CD4-positive, CD25-positive, alpha-beta regulatory T cell (primary cell): ENCODE results near the gene PLAAT3. TPM values are rescaled to one million over a fixed set of nuclear protein-coding genes. Genes with fewer than 3 reads are reported as not detected.
"Not testable (repeated sequence)": the region's sequence is repeated elsewhere in the genome, so short reads cannot be mapped to it uniquely, and the experiment has no call there.

Experiments used
- ATAC-seq, 2 donors: fragments of 150-1000 bp; cut with Tn5 transposase; one replicate each; pipeline ENCODE4 v1.10.0; 2021; ENCODE audit warnings: low read depth in 2 of 2, moderate number of reproducible peaks in 2 of 2, moderate library complexity in 1 of 2
- DNase-seq, 3 donors: peaks; one replicate each; pipeline versions ENCODE4 v3.0.0 to v3.0.0-alpha.2; 2012 to 2022; ENCODE audit warnings: mixed read lengths in 1 of 3
- H3K27ac ChIP-seq: one replicate; pipeline ENCODE4 v1.7.0; 2013; ENCODE audit warnings: mild to moderate bottlenecking, low read length; ENCODE audit not compliant: insufficient read depth, poor library complexity, severe bottlenecking
- H3K27me3 ChIP-seq: one replicate; pipeline ENCODE4 v1.7.0; 2013; ENCODE audit warnings: low read length; ENCODE audit not compliant: control insufficient read depth, insufficient read depth
- H3K36me3 ChIP-seq: one replicate; pipeline ENCODE4 v1.7.0; 2013; ENCODE audit warnings: mild to moderate bottlenecking, low read length, moderate library complexity; ENCODE audit not compliant: control insufficient read depth, insufficient read depth
- H3K4me1 ChIP-seq: 2 replicates; pipeline ENCODE4 v1.7.0; 2013; ENCODE audit warnings: mild to moderate bottlenecking, low read length; ENCODE audit not compliant: insufficient read depth, control insufficient read depth, poor library complexity, severe bottlenecking
- H3K4me3 ChIP-seq: one replicate; pipeline ENCODE4 v1.7.0; 2013; ENCODE audit warnings: low read depth, mild to moderate bottlenecking, low read length, moderate library complexity
- H3K9me3 ChIP-seq, 2 experiments: 1 replicate in 1 of 2; 2 replicates in 1 of 2; pipeline ENCODE4 v1.7.0; 2013; ENCODE audit warnings: low read length in 2 of 2, mild to moderate bottlenecking in 1 of 2, moderate library complexity in 1 of 2; ENCODE audit not compliant: control insufficient read depth in 2 of 2
- H3K27ac Mint-ChIP-seq, 3 donors: one replicate each; pipeline ENCODE4 v1.8.0; 2020 to 2022; ENCODE audit warnings: mild to moderate bottlenecking in 3 of 3, mixed read lengths in 3 of 3, moderate library complexity in 2 of 3
- H3K27me3 Mint-ChIP-seq: one replicate; pipeline ENCODE4 v1.8.0; 2022; ENCODE audit warnings: mild to moderate bottlenecking, mixed read lengths
- H3K36me3 Mint-ChIP-seq: one replicate; pipeline ENCODE4 v1.8.0; 2020; ENCODE audit warnings: mixed read lengths
- H3K4me1 Mint-ChIP-seq, 4 donors: one replicate each; pipeline ENCODE4 v1.8.0; 2020 to 2022; ENCODE audit warnings: mixed read lengths in 4 of 4, mild to moderate bottlenecking in 1 of 4
- H3K4me3 Mint-ChIP-seq, 4 donors: one replicate each; pipeline ENCODE4 v1.8.0; 2020 to 2022; ENCODE audit warnings: mild to moderate bottlenecking in 4 of 4, mixed read lengths in 4 of 4, moderate library complexity in 3 of 4
- H3K9me3 Mint-ChIP-seq, 7 donors: one replicate each; pipeline ENCODE4 v1.8.0; 2020 to 2022; ENCODE audit warnings: mixed read lengths in 7 of 7, mild to moderate bottlenecking in 3 of 7, moderate library complexity in 2 of 7
- polyA plus RNA-seq, 4 donors: library from polyadenylated mRNA; unstranded; fragments of 300-500 nt; fragmentation: Illumina TruSeq; gene quantifications; one replicate each; pipeline ENCODE4 v1.2.3, GENCODE V29; 2021
- total RNA-seq: library from RNA; stranded (reverse); gene quantifications from one replicate; pipeline ENCODE4 v1.2.3, GENCODE V29; 2022

The PLAAT3 gene
- total and polyA plus RNA-seq, 5 donors from 2014 or later = 3.1 to 19.0 (median 5.8) TPM

DNA sequence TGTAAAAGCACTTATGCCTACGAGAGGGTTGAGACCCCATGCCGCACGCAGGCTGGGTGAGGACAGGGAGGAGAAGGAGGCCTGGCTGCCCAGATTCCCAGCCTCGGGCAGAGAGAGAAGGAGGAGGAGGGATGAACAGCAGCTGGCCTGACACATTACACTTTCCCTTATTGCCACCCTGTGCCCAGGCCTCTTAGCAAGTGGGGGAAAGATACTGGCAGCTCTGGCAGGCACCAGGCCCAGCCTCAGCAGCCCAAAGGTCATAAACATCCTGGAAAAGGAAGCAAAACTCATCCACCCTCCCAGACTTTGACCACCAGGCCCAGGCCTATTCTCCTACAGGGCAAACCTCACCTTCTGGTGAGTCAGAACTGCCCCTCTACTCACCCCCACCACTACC lies 4.7 kb downstream of the PLAAT3 start:
- H3K4me3 Mint-ChIP-seq = peak overlapping the region in 1 of 4 donors; percentile 43
- ATAC-seq = no peak
- H3K9me3 ChIP-seq = no peaks in the 10 kb centered on the region
- H3K36me3 ChIP-seq = no peaks in the 10 kb centered on the region
- peaks cover 26% of the 10 kb centered on the region for H3K27me3 Mint-ChIP-seq
- DNase-seq = no peak
- no peaks in the 10 kb centered on the region for H3K9me3 Mint-ChIP-seq
- no peak overlapping the region for H3K27ac ChIP-seq
- H3K27ac Mint-ChIP-seq = no peak overlapping the region
- peaks cover 7 to 26% (median 11%) of the 10 kb centered on the region in 4 donors for H3K4me1 Mint-ChIP-seq
- H3K36me3 Mint-ChIP-seq = no peaks in the 10 kb centered on the region
- H3K27me3 ChIP-seq = no peaks in the 10 kb centered on the region
- H3K4me1 ChIP-seq = peaks cover 11% of the 10 kb centered on the region
- no peak overlapping the region for H3K4me3 ChIP-seq

GRCh38 chr11:63608353-63609345 lies 5.6 kb downstream of the PLAAT3 start:
- Mint-ChIP-seq H3K36me3 (no peaks in the 10 kb centered on the region), H3K4me3 (no peak overlapping the region), H3K4me1 (peaks cover 5 to 19% (median 10%) of the 10 kb centered on the region in 4 donors), H3K27ac (peak overlapping the region in 1 of 3 donors; percentile 47), H3K9me3 (no peaks in the 10 kb centered on the region), H3K27me3 (peaks cover 25% of the 10 kb centered on the region)
- peaks cover 3% of the 10 kb centered on the region for H3K4me1 ChIP-seq
- ATAC-seq (no peak), DNase-seq (no peak)
- H3K36me3 ChIP-seq = no peaks in the 10 kb centered on the region
- H3K9me3 ChIP-seq = no peaks in the 10 kb centered on the region
- H3K4me3 ChIP-seq = no peak overlapping the region
- no peaks in the 10 kb centered on the region for H3K27me3 ChIP-seq
- no peak overlapping the region for H3K27ac ChIP-seq

- H3K9me3 ChIP-seq = no peaks in the 10 kb centered on the region
- no peaks in the 10 kb centered on the region for H3K9me3 Mint-ChIP-seq
- H3K27ac ChIP-seq = no peak overlapping the region
- DNase-seq = no peak
- no peak for ATAC-seq
- peaks cover 5% of the 10 kb centered on the region for H3K27me3 Mint-ChIP-seq
- no peaks in the 10 kb centered on the region for H3K36me3 ChIP-seq
- no peaks in the 10 kb centered on the region for H3K27me3 ChIP-seq
- no peaks in the 10 kb centered on the region for H3K4me1 ChIP-seq
- peaks cover 0 to 2% (median 0%) of the 10 kb centered on the region in 4 donors for H3K4me1 Mint-ChIP-seq
- no peak overlapping the region for H3K4me3 Mint-ChIP-seq
- H3K27ac Mint-ChIP-seq = no peak overlapping the region
- no peaks in the 10 kb centered on the region for H3K36me3 Mint-ChIP-seq
- H3K4me3 ChIP-seq = no peak overlapping the region
These were observed 11.1 kb downstream of the PLAAT3 start for GRCh38 chr11:63603180-63603518.

GRCh38 chr11:63602290-63603179 lies 11.7 kb downstream of the PLAAT3 start:
- not testable (repeated sequence) for H3K9me3 ChIP-seq, H3K36me3 ChIP-seq, H3K27ac ChIP-seq, H3K9me3 Mint-ChIP-seq, H3K4me1 Mint-ChIP-seq, ATAC-seq, H3K36me3 Mint-ChIP-seq, DNase-seq, H3K4me3 ChIP-seq, H3K27me3 ChIP-seq, H3K27me3 Mint-ChIP-seq, H3K4me3 Mint-ChIP-seq, H3K4me1 ChIP-seq
- peak overlapping the region in 1 of 3 donors; percentile 67 for H3K27ac Mint-ChIP-seq

- no peak overlapping the region for H3K27ac Mint-ChIP-seq
- H3K27ac ChIP-seq = no peak overlapping the region
- H3K9me3 ChIP-seq = no peaks in the 10 kb centered on the region
- H3K4me3 ChIP-seq = no peak overlapping the region
- ATAC-seq (no peak), DNase-seq (no peak)
- H3K9me3 Mint-ChIP-seq = no peaks in the 10 kb centered on the region
- peak overlapping the region in 1 of 4 donors; percentile 24 for H3K4me3 Mint-ChIP-seq
- peaks cover 0 to 2% (median 0%) of the 10 kb centered on the region in 4 donors for H3K4me1 Mint-ChIP-seq
- no peaks in the 10 kb centered on the region for H3K36me3 Mint-ChIP-seq
- H3K27me3 ChIP-seq = no peaks in the 10 kb centered on the region
- H3K27me3 Mint-ChIP-seq = no peaks in the 10 kb centered on the region
- no peaks in the 10 kb centered on the region for H3K4me1 ChIP-seq
- no peaks in the 10 kb centered on the region for H3K36me3 ChIP-seq
These were observed 14.8 kb downstream of the PLAAT3 start for GRCh38 chr11:63599211-63600122.

DNA sequence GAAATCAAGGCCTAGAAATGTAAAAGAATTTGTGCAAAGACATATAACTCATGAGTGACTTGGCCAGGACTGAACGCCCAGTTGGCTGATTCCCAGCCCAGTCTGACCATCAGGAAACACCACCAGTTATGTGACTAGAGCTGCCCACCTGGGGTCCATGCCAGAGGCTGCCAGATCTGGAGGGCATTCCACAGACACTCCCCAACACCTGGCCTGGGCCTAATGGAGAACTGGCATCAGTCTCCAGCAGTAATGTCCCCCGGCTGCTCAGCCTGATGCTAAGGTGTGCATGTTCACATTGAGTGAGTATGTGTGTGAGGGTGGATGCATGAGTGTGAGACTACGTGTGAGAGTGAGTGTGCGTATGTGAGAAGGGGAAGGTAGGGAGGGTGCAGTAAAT lies 15.7 kb downstream of the PLAAT3 start:
- Mint-ChIP-seq H3K27me3 (no peaks in the 10 kb centered on the region), H3K27ac (no peak overlapping the region), H3K4me1 (peaks cover 0 to 2% (median under 1%) of the 10 kb centered on the region in 4 donors), H3K4me3 (no peak overlapping the region), H3K36me3 (no peaks in the 10 kb centered on the region), H3K9me3 (no peaks in the 10 kb centered on the region)
- ATAC-seq (no peak), DNase-seq (no peak)
- Histone ChIP-seq H3K36me3 (no peaks in the 10 kb centered on the region), H3K27me3 (no peaks in the 10 kb centered on the region), H3K27ac (no peak overlapping the region), H3K9me3 (no peaks in the 10 kb centered on the region), H3K4me1 (no peaks in the 10 kb centered on the region), H3K4me3 (no peak overlapping the region)

- DNase-seq (no peak), ATAC-seq (no peak)
- Histone ChIP-seq H3K4me3 (no peak overlapping the region), H3K9me3 (no peaks in the 10 kb centered on the region), H3K36me3 (no peaks in the 10 kb centered on the region), H3K27ac (no peak overlapping the region), H3K27me3 (no peaks in the 10 kb centered on the region), H3K4me1 (no peaks in the 10 kb centered on the region)
- no peak overlapping the region for H3K27ac Mint-ChIP-seq
- peaks cover 0 to 2% (median under 1%) of the 10 kb centered on the region in 4 donors for H3K4me1 Mint-ChIP-seq
- no peaks in the 10 kb centered on the region for H3K36me3 Mint-ChIP-seq
- H3K4me3 Mint-ChIP-seq = no peak overlapping the region
- no peaks in the 10 kb centered on the region for H3K9me3 Mint-ChIP-seq
- no peaks in the 10 kb centered on the region for H3K27me3 Mint-ChIP-seq
These were observed 18.9 kb downstream of the PLAAT3 start for GRCh38 chr11:63595296-63595695.
